Measurements from ENCODE around the gene HEXIM2. TPM values are rescaled to one million over a fixed set of nuclear protein-coding genes. Genes with fewer than 3 reads are reported as not detected.
"Not testable (repeated sequence)": the region's sequence is repeated elsewhere in the genome, so short reads cannot be mapped to it uniquely, and the experiment has no call there.

The HEXIM2 gene
- total RNA-seq, 1 donor from 2014 or later, result 6.7 TPM

GRCh38 chr17:45177563-45177962 is 15.9 kb downstream of the HEXIM2 start:
- DNase-seq, result no peak
- Mint-ChIP-seq H3K27me3 (peaks cover 2% of the 10 kb centered on the region), H3K27ac (no peak overlapping the region), H3K4me3 (no peak overlapping the region), H3K36me3 (ENCODE audit: low read depth) (no peaks in the 10 kb centered on the region), H3K9me3 (no peaks in the 10 kb centered on the region), H3K4me1 (peaks cover 7% of the 10 kb centered on the region)
- intact Hi-C loops (cut with micrococcal nuclease), result no loop called here

DNA sequence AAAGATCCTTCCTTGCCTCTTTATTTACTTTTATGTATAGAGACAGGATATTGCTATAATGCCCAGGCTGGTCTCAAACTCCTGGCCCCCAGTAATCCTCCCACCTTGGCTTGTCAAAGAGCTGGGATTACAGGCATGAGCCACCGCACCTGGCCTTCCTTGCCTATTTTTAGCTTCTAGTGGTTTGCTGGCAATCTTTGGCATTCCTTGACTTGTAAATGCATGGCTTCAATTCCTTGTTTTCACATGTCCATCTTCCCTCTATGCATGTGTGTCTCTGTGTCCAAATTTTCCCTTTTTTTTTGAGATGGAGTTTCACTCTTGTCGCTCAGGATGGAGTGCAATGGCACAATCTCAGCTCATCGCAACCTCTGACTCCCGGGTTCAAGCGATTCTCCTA is 22.5 kb downstream of the HEXIM2 start:
- no peak overlapping the region for H3K27ac Mint-ChIP-seq
- H3K4me3 Mint-ChIP-seq, result no peak overlapping the region
- H3K9me3 Mint-ChIP-seq, result no peaks in the 10 kb centered on the region
- H3K27me3 Mint-ChIP-seq, result peaks cover 2% of the 10 kb centered on the region
- DNase-seq, result no peak
- intact Hi-C loops (cut with micrococcal nuclease), result no loop called here
- no peaks in the 10 kb centered on the region for H3K4me1 Mint-ChIP-seq
- no peaks in the 10 kb centered on the region for H3K36me3 Mint-ChIP-seq (ENCODE audit: low read depth)

GRCh38 chr17:45186801-45187354 is 25.2 kb downstream of the HEXIM2 start:
- DNase-seq, result no peak
- no peaks in the 10 kb centered on the region for H3K9me3 Mint-ChIP-seq
- intact Hi-C loops (cut with micrococcal nuclease), result no loop called here
- no peaks in the 10 kb centered on the region for H3K4me1 Mint-ChIP-seq
- H3K36me3 Mint-ChIP-seq (ENCODE audit: low read depth), result no peaks in the 10 kb centered on the region
- no peaks in the 10 kb centered on the region for H3K27me3 Mint-ChIP-seq
- no peak overlapping the region for H3K4me3 Mint-ChIP-seq
- no peak overlapping the region for H3K27ac Mint-ChIP-seq

DNA sequence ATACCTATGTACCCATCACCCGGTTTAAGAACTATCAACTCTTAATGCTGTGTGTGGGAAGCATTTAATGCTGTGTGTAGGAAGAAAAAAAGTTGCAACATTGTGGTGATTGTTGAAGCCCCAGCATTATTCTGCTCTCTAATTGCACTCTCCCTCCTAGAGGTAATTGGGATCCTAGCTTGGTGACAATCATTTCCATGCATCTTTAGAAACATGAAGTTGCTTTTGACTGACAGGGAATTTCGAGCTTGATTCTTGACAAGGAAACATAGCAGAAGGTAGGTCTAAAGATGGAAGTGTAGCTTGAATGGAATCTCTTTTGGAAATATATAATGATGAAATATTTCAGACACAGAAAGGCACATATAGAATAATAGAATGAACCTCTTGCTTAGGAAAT is 27.3 kb downstream of the HEXIM2 start:
- no peak overlapping the region for H3K4me3 Mint-ChIP-seq
- H3K36me3 Mint-ChIP-seq (ENCODE audit: low read depth), result no peaks in the 10 kb centered on the region
- H3K9me3 Mint-ChIP-seq, result no peaks in the 10 kb centered on the region
- no peaks in the 10 kb centered on the region for H3K27me3 Mint-ChIP-seq
- intact Hi-C loops (cut with micrococcal nuclease), result no loop called here
- no peak for DNase-seq
- H3K27ac Mint-ChIP-seq, result no peak overlapping the region
- no peaks in the 10 kb centered on the region for H3K4me1 Mint-ChIP-seq

- no peak for DNase-seq
- no peak overlapping the region for H3K27ac Mint-ChIP-seq
- intact Hi-C loops (cut with micrococcal nuclease), result no loop called here
Observed at GRCh38 chr17:45190503-45191255, 29.0 kb downstream of the HEXIM2 start.

DNA sequence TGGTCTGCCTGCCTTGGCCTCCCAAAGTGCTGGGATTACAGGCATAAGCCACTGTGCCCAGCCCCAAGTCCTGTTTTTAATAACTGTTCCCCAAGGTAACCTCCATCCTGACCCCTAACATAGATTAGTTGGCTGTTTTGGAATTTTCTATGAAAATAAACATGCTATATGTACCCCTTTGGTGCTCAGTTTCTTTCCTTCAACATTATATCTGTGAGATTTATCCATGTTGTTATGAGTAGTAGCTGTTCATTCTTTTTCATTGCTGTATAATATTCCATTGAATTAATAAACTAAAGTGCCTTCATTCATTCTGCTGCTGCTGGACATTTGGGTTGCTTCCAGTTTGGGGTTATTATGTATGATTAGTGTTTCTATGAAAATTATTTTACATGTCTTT is 33.7 kb downstream of the HEXIM2 start:
- DNase-seq, result no peak
- H3K36me3 Mint-ChIP-seq (ENCODE audit: low read depth), result no peaks in the 10 kb centered on the region
- intact Hi-C loops (cut with micrococcal nuclease), result loop anchor here (5.0 kb wide), 1 partner anchor 43 kb away; no protein-coding TSS in a partner anchor
- peaks cover 3% of the 10 kb centered on the region for H3K4me1 Mint-ChIP-seq
- H3K27ac Mint-ChIP-seq, result no peak overlapping the region
- no peaks in the 10 kb centered on the region for H3K9me3 Mint-ChIP-seq
- no peaks in the 10 kb centered on the region for H3K27me3 Mint-ChIP-seq
- no peak overlapping the region for H3K4me3 Mint-ChIP-seq

More at GRCh38 chr17:45190503-45191255, 29.0 kb downstream of the HEXIM2 start:
- no peaks in the 10 kb centered on the region for H3K9me3 Mint-ChIP-seq
- H3K27me3 Mint-ChIP-seq, result no peaks in the 10 kb centered on the region
- H3K36me3 Mint-ChIP-seq (ENCODE audit: low read depth), result no peaks in the 10 kb centered on the region
- no peak overlapping the region for H3K4me3 Mint-ChIP-seq
- no peaks in the 10 kb centered on the region for H3K4me1 Mint-ChIP-seq

- DNase-seq, result no peak
- Mint-ChIP-seq H3K27me3 (no peaks in the 10 kb centered on the region), H3K4me1 (peaks cover 3% of the 10 kb centered on the region), H3K27ac (no peak overlapping the region), H3K4me3 (no peak overlapping the region), H3K9me3 (no peaks in the 10 kb centered on the region), H3K36me3 (ENCODE audit: low read depth) (no peaks in the 10 kb centered on the region)
- intact Hi-C loops (cut with micrococcal nuclease), result loop anchor here (1.0 to 5.0 kb wide), 2 partner anchors 45 to 62 kb away; partner anchors contain the start of gene ACBD4
Observed at GRCh38 chr17:45197108-45197507, 35.4 kb downstream of the HEXIM2 start.

GRCh38 chr17:45197555-45198334 is 36.1 kb downstream of the HEXIM2 start:
- Mint-ChIP-seq H3K4me3 (no peak overlapping the region), H3K4me1 (peaks cover 3% of the 10 kb centered on the region), H3K9me3 (no peaks in the 10 kb centered on the region), H3K36me3 (ENCODE audit: low read depth) (no peaks in the 10 kb centered on the region), H3K27ac (no peak overlapping the region), H3K27me3 (no peaks in the 10 kb centered on the region)
- intact Hi-C loops (cut with micrococcal nuclease), result loop anchor here (1.0 to 5.0 kb wide), 2 partner anchors 45 to 62 kb away; partner anchors contain the start of gene ACBD4
- peak; percentile 97 for DNase-seq

- Mint-ChIP-seq H3K4me1 (peaks cover 3% of the 10 kb centered on the region), H3K4me3 (no peak overlapping the region), H3K36me3 (ENCODE audit: low read depth) (peaks cover 3% of the 10 kb centered on the region), H3K27ac (no peak overlapping the region), H3K27me3 (no peaks in the 10 kb centered on the region), H3K9me3 (no peaks in the 10 kb centered on the region)
- intact Hi-C loops (cut with micrococcal nuclease), result no loop called here
- DNase-seq, result no peak
Observed at GRCh38 chr17:45200701-45201100, 39.0 kb downstream of the HEXIM2 start.

GRCh38 chr17:45201457-45201856 is 39.8 kb downstream of the HEXIM2 start:
- H3K27me3 Mint-ChIP-seq, result no peaks in the 10 kb centered on the region
- DNase-seq, result no peak
- H3K4me1 Mint-ChIP-seq, result peaks cover 3% of the 10 kb centered on the region
- H3K4me3 Mint-ChIP-seq, result no peak overlapping the region
- intact Hi-C loops (cut with micrococcal nuclease), result no loop called here
- H3K9me3 Mint-ChIP-seq, result no peaks in the 10 kb centered on the region
- peaks cover 7% of the 10 kb centered on the region for H3K36me3 Mint-ChIP-seq (ENCODE audit: low read depth)
- H3K27ac Mint-ChIP-seq, result no peak overlapping the region

GRCh38 chr17:45201880-45202279 is 40.2 kb downstream of the HEXIM2 start:
- H3K9me3 Mint-ChIP-seq; H3K4me1 Mint-ChIP-seq; H3K36me3 Mint-ChIP-seq (ENCODE audit: low read depth); H3K27ac Mint-ChIP-seq; H3K27me3 Mint-ChIP-seq; DNase-seq; H3K4me3 Mint-ChIP-seq; intact Hi-C loops (cut with micrococcal nuclease): not testable (repeated sequence)

- H3K27ac Mint-ChIP-seq, result peak overlapping the region; percentile 76
- peak overlapping the region; percentile 84 for H3K4me3 Mint-ChIP-seq
- H3K27me3 Mint-ChIP-seq, result no peaks in the 10 kb centered on the region
- no peaks in the 10 kb centered on the region for H3K9me3 Mint-ChIP-seq
- intact Hi-C loops (cut with micrococcal nuclease), result loop anchor here (1.0 kb wide), 3 partner anchors 16 to 166 kb away; no protein-coding TSS in a partner anchor
- peaks cover 38% of the 10 kb centered on the region for H3K4me1 Mint-ChIP-seq
- peaks cover 66% of the 10 kb centered on the region for H3K36me3 Mint-ChIP-seq (ENCODE audit: low read depth)
- DNase-seq, result peak; percentile 96
Observed at GRCh38 chr17:45218895-45219661, 57.4 kb downstream of the HEXIM2 start.
